ENCODE results near the gene CPNE4.

Gene CPNE4

DNA sequence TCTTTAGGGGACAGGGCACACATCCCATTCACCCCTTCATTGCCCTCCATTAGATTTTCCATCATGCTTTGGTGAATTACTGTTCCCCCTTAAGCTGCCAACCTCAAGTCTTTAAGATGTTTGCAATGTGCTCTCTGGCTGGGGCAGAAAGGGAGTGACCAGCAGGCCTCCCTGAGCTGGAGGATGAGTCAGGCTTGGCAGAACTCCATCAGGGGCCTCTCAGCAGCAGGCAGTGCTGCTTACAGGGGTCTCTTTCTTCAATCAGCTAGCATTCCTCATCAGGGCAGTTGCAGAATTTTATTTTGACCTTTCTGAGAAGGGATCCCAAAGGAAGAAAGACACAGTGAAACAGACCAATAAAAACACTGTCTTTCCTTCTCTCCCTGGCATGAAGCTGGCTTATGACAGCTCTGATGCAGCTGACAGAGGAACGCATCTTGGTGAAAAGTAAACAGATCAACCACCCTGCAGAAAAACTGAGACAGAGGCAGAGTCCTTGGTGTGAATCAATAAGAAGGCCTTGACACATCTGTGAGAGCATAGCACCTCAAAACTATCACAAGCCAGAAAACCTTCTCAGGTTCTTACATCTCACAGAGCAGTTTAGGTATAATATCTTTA, 443.3 kb downstream of the CPNE4 start:
- TF ChIP-seq CTCF (conservative IDR thresholded peaks at IDR 0.05; ENCODE audit: control insufficient read depth, insufficient read depth, low read depth, low read length), result no peak
- no peak overlapping the region for H3K4me3 ChIP-seq (ENCODE audit: control insufficient read depth, low read depth, low read length)
- DNase-seq (ENCODE audit: low read depth), result peak; percentile 67

DNA sequence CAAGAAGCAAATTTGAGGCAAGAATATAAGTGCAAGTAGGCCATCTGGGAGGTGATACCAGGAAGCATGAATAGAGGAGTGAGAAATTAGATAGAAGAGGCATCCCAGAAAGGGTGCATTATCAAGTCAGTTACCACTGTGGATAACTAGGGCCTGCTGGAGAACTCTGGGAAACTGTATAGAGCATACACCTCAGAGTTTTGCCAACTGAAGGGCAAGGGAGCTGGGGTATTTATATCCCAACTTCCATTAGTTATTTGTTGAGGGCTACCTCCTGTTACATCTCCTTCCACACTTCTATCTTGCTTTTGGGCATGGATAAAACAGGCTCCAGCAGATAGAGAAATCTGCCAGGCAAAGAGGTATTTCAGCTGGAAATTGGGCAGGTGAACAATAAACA, 448.5 kb downstream of the CPNE4 start:
- TF ChIP-seq CTCF (conservative IDR thresholded peaks at IDR 0.05; ENCODE audit: control insufficient read depth, insufficient read depth, low read depth, low read length), result no peak
- H3K4me3 ChIP-seq (ENCODE audit: control insufficient read depth, low read depth, low read length), result no peak overlapping the region
- no peak for DNase-seq (ENCODE audit: low read depth)

DNA sequence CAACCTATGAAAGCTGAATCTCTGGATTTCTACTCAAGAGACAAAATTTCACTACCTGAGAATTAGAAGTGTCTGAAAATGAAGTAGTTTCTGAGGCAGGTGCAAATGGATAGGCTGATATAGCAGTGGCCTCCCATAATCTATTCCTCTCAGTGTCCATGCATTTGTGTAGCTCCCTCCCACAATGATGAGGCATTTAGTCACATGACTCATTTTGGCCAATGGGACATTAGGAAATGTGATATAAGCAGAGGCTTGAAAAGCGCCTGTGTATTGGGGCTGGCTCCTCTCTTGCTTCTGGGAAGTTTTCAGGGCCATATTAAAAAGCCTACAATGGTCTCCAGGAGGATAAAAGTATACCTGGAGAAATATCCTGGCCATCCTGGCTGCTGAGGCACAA, 452.4 kb downstream of the CPNE4 start:
- H3K4me3 ChIP-seq (ENCODE audit: control insufficient read depth, low read depth, low read length), result no peak overlapping the region
- peak; percentile 11 for DNase-seq (ENCODE audit: low read depth)
- no peak for TF ChIP-seq CTCF (conservative IDR thresholded peaks at IDR 0.05; ENCODE audit: control insufficient read depth, insufficient read depth, low read depth, low read length)

DNA sequence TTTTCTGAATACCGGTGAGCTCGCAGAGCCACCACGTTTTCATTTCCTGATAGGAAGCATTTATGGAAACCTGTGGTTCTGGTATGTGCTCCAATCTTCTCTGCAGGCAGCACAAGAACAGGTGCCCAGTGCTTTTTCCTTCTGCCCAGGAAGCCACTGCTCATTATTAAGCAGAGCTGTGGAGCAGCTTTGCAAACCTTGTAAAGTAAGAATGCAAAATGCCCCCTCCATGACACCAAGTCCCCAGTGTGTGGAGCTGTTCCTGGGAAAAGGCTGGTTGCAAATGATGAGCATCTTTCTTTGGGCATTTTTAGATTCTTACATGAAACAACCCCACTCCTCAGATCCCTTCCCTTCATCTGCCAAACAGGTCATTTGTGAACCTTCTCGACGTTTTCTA, 466.4 kb downstream of the CPNE4 start:
- no peak for DNase-seq (ENCODE audit: low read depth)
- H3K4me3 ChIP-seq (ENCODE audit: control insufficient read depth, low read depth, low read length), result no peak overlapping the region
- TF ChIP-seq CTCF (conservative IDR thresholded peaks at IDR 0.05; ENCODE audit: control insufficient read depth, insufficient read depth, low read depth, low read length), result no peak

GRCh38 chr3:131564812-131565211, 470.0 kb downstream of the CPNE4 start:
- DNase-seq (ENCODE audit: low read depth), result no peak
- no peak overlapping the region for H3K4me3 ChIP-seq (ENCODE audit: control insufficient read depth, low read depth, low read length)
- TF ChIP-seq CTCF (conservative IDR thresholded peaks at IDR 0.05; ENCODE audit: control insufficient read depth, insufficient read depth, low read depth, low read length), result no peak

DNA sequence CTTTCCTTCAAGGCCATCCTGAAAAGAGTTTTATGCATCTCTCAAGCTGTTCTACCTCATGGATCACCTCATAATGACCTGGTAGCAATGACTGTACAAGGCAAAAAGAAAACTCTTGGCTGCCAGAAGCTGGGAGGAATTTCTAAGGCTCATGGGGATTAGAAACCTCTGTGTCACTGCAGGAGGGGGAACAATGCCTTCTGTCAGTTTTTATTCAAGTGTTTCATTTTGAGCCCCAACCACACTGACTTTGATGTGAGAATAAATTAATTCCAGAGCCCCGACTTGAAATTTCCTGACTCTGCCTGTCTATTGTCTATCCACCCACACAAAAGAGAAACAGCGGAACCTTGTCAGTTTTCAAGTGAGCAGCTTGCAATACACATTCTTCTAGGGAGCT, 473.3 kb downstream of the CPNE4 start:
- no peak for TF ChIP-seq CTCF (conservative IDR thresholded peaks at IDR 0.05; ENCODE audit: control insufficient read depth, insufficient read depth, low read depth, low read length)

GRCh38 chr3:131560795-131561194, 474.0 kb downstream of the CPNE4 start:
- no peak for DNase-seq (ENCODE audit: low read depth)
- TF ChIP-seq CTCF (conservative IDR thresholded peaks at IDR 0.05; ENCODE audit: control insufficient read depth, insufficient read depth, low read depth, low read length), result no peak
- H3K4me3 ChIP-seq (ENCODE audit: control insufficient read depth, low read depth, low read length), result no peak overlapping the region

More for the DNA sequence above, 473.3 kb downstream of the CPNE4 start:
- no peak overlapping the region for H3K4me3 ChIP-seq (ENCODE audit: control insufficient read depth, low read depth, low read length)
- DNase-seq (ENCODE audit: low read depth), result peak; percentile 28
